ENCODE measurements around the gene NHERF1. TPM values are rescaled to one million over a fixed set of nuclear protein-coding genes. Genes with fewer than 3 reads are reported as not detected.

Gene NHERF1
- polyA plus RNA-seq, 1 donor (not counting 4 experiments of a cell fraction or from before 2014, with no cell fraction given): 45.6 TPM

DNA sequence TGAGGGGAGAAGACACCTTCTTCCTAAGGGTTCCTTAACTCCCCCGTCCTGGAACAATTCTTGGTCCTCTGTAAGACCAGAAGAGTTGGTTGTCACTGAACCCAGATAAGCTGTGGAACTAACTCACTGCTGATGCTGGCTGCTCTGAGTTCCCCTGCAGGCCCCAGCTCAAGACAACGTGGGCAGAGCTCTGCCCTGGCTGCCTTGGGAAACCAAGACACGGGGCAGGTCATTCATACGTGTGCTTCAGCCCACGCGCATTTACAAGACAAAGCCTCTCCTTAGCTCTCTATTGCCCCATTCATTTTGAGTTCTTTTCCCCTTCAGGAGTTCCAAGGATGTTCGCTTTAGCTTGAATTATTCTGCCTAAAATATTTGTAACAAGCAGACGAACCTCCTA lies 31.1 kb downstream of the NHERF1 start:
- Histone ChIP-seq H3K27me3 (ENCODE audit: control insufficient read depth, extremely low read depth, insufficient read depth, low read length) (no peaks in the 10 kb centered on the region), H4K20me1 (ENCODE audit: control insufficient read depth, extremely low read depth, insufficient read depth, low read length) (no peaks in the 10 kb centered on the region), H3K27ac (ENCODE audit: control insufficient read depth, insufficient read depth, low read length) (no peak overlapping the region), H2AFZ (ENCODE audit: control insufficient read depth, low read length) (no peak overlapping the region), H3K4me3 (ENCODE audit: control insufficient read depth in 2 of 3, extremely low read depth in 1 of 3, insufficient read depth in 2 of 3, low read depth in 1 of 3, low read length in 3 of 3) (no peak overlapping the region), H3K9ac (ENCODE audit: control insufficient read depth, extremely low read depth, insufficient read depth, low read length) (no peak overlapping the region), H3K4me1 (ENCODE audit: control insufficient read depth, extremely low read depth, insufficient read depth, low read length) (peaks cover 5% of the 10 kb centered on the region), H3K9me3 (ENCODE audit: control insufficient read depth, low read depth, low read length) (no peaks in the 10 kb centered on the region), H3K36me3 (ENCODE audit: control insufficient read depth in 2 of 2, extremely low read depth in 1 of 2, insufficient read depth in 2 of 2, low read length in 2 of 2) (peaks cover 11 to 16% of the 10 kb centered on the region in 2 experiments), H3K4me2 (ENCODE audit: control insufficient read depth, extremely low read depth, insufficient read depth, low read depth, low read length) (no peak overlapping the region), H3K9me1 (ENCODE audit: control insufficient read depth, extremely low read depth, insufficient read depth, low read length) (no peaks in the 10 kb centered on the region), H3K79me2 (ENCODE audit: control insufficient read depth, insufficient read depth, low read length) (peaks cover 28% of the 10 kb centered on the region)
- FAIRE-seq: no peak
- no peak for DNase-seq (ENCODE audit: low read depth, low spot score)
- TF ChIP-seq EZH2 (IDR thresholded peaks at IDR 0.05; ENCODE audit: low read length): no peak
- TF ChIP-seq, protein P1, sequence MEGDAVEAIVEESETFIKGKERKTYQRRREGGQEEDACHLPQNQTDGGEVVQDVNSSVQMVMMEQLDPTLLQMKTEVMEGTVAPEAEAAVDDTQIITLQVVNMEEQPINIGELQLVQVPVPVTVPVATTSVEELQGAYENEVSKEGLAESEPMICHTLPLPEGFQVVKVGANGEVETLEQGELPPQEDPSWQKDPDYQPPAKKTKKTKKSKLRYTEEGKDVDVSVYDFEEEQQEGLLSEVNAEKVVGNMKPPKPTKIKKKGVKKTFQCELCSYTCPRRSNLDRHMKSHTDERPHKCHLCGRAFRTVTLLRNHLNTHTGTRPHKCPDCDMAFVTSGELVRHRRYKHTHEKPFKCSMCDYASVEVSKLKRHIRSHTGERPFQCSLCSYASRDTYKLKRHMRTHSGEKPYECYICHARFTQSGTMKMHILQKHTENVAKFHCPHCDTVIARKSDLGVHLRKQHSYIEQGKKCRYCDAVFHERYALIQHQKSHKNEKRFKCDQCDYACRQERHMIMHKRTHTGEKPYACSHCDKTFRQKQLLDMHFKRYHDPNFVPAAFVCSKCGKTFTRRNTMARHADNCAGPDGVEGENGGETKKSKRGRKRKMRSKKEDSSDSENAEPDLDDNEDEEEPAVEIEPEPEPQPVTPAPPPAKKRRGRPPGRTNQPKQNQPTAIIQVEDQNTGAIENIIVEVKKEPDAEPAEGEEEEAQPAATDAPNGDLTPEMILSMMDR (optimal IDR thresholded peaks at IDR 0.05 in 1 of 3, IDR thresholded peaks at IDR 0.05 in 1 of 3, conservative IDR thresholded peaks at IDR 0.05 in 1 of 3; ENCODE audit: extremely low read depth in 1 of 3, insufficient read depth in 2 of 3, low read length in 3 of 3): no peak
- dilution Hi-C loops (cut with MboI; ENCODE audit: extremely low pct_ligation_motif_present, low sequenced_read_pairs): no loop called here

GRCh38 chr17:74779948-74780400 lies 31.5 kb downstream of the NHERF1 start:
- FAIRE-seq (no peak), DNase-seq (ENCODE audit: low read depth, low spot score) (no peak)
- H2AFZ ChIP-seq (ENCODE audit: control insufficient read depth, low read length): no peak overlapping the region
- TF ChIP-seq, protein P1 (optimal IDR thresholded peaks at IDR 0.05 in 1 of 3, IDR thresholded peaks at IDR 0.05 in 1 of 3, conservative IDR thresholded peaks at IDR 0.05 in 1 of 3; ENCODE audit: extremely low read depth in 1 of 3, insufficient read depth in 2 of 3, low read length in 3 of 3): no peak
- no peak for TF ChIP-seq EZH2 (IDR thresholded peaks at IDR 0.05; ENCODE audit: low read length)
- H3K4me1 ChIP-seq (ENCODE audit: control insufficient read depth, extremely low read depth, insufficient read depth, low read length): peaks cover 5% of the 10 kb centered on the region
- peaks cover 27% of the 10 kb centered on the region for H3K79me2 ChIP-seq (ENCODE audit: control insufficient read depth, insufficient read depth, low read length)
- no peak overlapping the region for H3K4me3 ChIP-seq (ENCODE audit: control insufficient read depth in 2 of 3, extremely low read depth in 1 of 3, insufficient read depth in 2 of 3, low read depth in 1 of 3, low read length in 3 of 3)
- H3K9ac ChIP-seq (ENCODE audit: control insufficient read depth, extremely low read depth, insufficient read depth, low read length): no peak overlapping the region
- H3K27ac ChIP-seq (ENCODE audit: control insufficient read depth, insufficient read depth, low read length): no peak overlapping the region
- no peaks in the 10 kb centered on the region for H3K9me3 ChIP-seq (ENCODE audit: control insufficient read depth, low read depth, low read length)
- no peaks in the 10 kb centered on the region for H3K9me1 ChIP-seq (ENCODE audit: control insufficient read depth, extremely low read depth, insufficient read depth, low read length)
- H3K4me2 ChIP-seq (ENCODE audit: control insufficient read depth, extremely low read depth, insufficient read depth, low read depth, low read length): no peak overlapping the region
- H3K27me3 ChIP-seq (ENCODE audit: control insufficient read depth, extremely low read depth, insufficient read depth, low read length): no peaks in the 10 kb centered on the region
- peaks cover 11 to 16% of the 10 kb centered on the region in 2 experiments for H3K36me3 ChIP-seq (ENCODE audit: control insufficient read depth in 2 of 2, extremely low read depth in 1 of 2, insufficient read depth in 2 of 2, low read length in 2 of 2)
- dilution Hi-C loops (cut with MboI; ENCODE audit: extremely low pct_ligation_motif_present, low sequenced_read_pairs): no loop called here
- no peaks in the 10 kb centered on the region for H4K20me1 ChIP-seq (ENCODE audit: control insufficient read depth, extremely low read depth, insufficient read depth, low read length)
